H1 (cell line): Measurements from ENCODE around the gene LHPP. TPM values are rescaled to one million over a fixed set of nuclear protein-coding genes. Genes with fewer than 3 reads are reported as not detected.

Source experiments
- BRCA1 ChIP-seq: IDR thresholded peaks from 2 replicates; pipeline ENCODE4 v1.6.1; 2012; ENCODE audit warnings: low read depth, low read length, improper control_type of control experiment
- EP300 ChIP-seq, 2 experiments: IDR thresholded peaks; 1 replicate in 1 of 2; 2 replicates in 1 of 2; pipeline ENCODE4 v1.6.1; 2011 to 2012; ENCODE audit warnings: low read depth in 2 of 2, low read length in 2 of 2, mild to moderate bottlenecking in 2 of 2, borderline replicate concordance in 1 of 2, inconsistent platforms in 1 of 2, moderate library complexity in 1 of 2
- FOSL1 ChIP-seq: IDR thresholded peaks from 2 replicates; pipeline ENCODE4 v1.6.1; 2011; ENCODE audit warnings: mild to moderate bottlenecking, low read depth, low read length, moderate library complexity; ENCODE audit not compliant: insufficient read depth
- GABPA ChIP-seq: IDR thresholded peaks from 2 replicates; pipeline ENCODE4 v1.6.1; 2011; ENCODE audit warnings: mild to moderate bottlenecking, low read length, moderate library complexity, borderline replicate concordance; ENCODE audit not compliant: insufficient read depth
- HDAC6 ChIP-seq: IDR thresholded peaks from one replicate; pipeline ENCODE4 v1.7.1; 2012; ENCODE audit warnings: low read depth, mild to moderate bottlenecking, inconsistent platforms, low read length, moderate library complexity
- PHF8 ChIP-seq: fragments of 200-600 bp; sonication (generic); conservative IDR thresholded peaks from 2 replicates; pipeline ENCODE4 v1.7.1; 2012; ENCODE audit warnings: low read depth, mild to moderate bottlenecking, inconsistent platforms, low read length, moderate library complexity
- YY1 ChIP-seq: IDR thresholded peaks from 2 replicates; pipeline ENCODE4 v1.6.1; 2011; ENCODE audit warnings: low read depth, mild to moderate bottlenecking, low read length
- polyA plus RNA-seq, 7 experiments: library from polyadenylated mRNA; depleted of rRNA in 3 of 7; stranded (reverse) in 5 of 7; unstranded in 2 of 7; fragments of >200 nt in 5 of 7; fragments of 200-250 nt in 2 of 7; gene quantifications; 1 replicate in 5 of 7; 2 replicates in 1 of 7; 4 replicates in 1 of 7; pipeline versions ENCODE4 v1.2.1 to v1.2.3, GENCODE V29; 2011 to 2013; ENCODE audit warnings: missing spikeins in 2 of 7, mixed read lengths in 2 of 7
- total RNA-seq: library from RNA; stranded (reverse); fragmentation: NEBNext Ultra II Directional; extraction: Animal tissue kit (Norgen Biotek cat#: 25700); gene quantifications from 2 replicates; pipeline ENCODE4 v1.2.1, GENCODE V29; 2021
- TF ChIP-seq, protein P1 (sequence below): fragments of 300-600 bp; sonication (generic); IDR thresholded peaks from 2 replicates; pipeline ENCODE4 v1.7.1; 2012; ENCODE audit warnings: low read length, moderate library complexity, mild to moderate bottlenecking, inconsistent platforms; ENCODE audit not compliant: insufficient replicate concordance
- TF ChIP-seq, protein P2 (sequence below), 3 experiments: IDR thresholded peaks; 1 replicate in 2 of 3; 2 replicates in 1 of 3; pipeline versions ENCODE4 v1.5.1 to v1.6.1; 2011; ENCODE audit warnings: low read length in 3 of 3, mild to moderate bottlenecking in 3 of 3, inconsistent platforms in 2 of 3, low read depth in 1 of 3, moderate library complexity in 1 of 3; ENCODE audit not compliant: insufficient read depth in 1 of 3; ENCODE audit errors: control extremely low read depth in 1 of 3

Gene LHPP
- total and polyA plus RNA-seq, 2 of the 8 experiments (the other 6 are each of a cell fraction or from before 2014, with no cell fraction given), result 26.0 to 45.0 TPM

DNA sequence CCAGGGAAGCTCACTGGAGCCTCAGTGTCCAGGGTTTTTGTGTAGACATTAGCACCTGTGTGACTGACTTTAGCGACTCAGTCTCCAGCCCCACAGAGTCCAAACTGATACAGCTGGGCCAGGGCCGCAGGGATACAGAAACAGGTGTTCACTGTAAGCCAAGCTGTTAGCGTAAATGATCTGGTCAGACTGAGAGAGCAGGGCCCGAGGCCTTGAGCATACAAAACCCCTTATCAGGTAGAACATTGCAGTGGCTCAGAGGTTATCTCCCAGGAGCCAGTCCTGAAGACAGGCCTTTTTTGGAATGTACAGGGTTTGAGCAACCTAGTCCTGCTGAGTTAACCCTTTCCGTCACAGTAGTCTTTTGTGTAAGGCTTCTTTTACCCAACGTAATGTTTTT lies 25.0 kb downstream of the LHPP start (continued):
- TF ChIP-seq, protein P1, sequence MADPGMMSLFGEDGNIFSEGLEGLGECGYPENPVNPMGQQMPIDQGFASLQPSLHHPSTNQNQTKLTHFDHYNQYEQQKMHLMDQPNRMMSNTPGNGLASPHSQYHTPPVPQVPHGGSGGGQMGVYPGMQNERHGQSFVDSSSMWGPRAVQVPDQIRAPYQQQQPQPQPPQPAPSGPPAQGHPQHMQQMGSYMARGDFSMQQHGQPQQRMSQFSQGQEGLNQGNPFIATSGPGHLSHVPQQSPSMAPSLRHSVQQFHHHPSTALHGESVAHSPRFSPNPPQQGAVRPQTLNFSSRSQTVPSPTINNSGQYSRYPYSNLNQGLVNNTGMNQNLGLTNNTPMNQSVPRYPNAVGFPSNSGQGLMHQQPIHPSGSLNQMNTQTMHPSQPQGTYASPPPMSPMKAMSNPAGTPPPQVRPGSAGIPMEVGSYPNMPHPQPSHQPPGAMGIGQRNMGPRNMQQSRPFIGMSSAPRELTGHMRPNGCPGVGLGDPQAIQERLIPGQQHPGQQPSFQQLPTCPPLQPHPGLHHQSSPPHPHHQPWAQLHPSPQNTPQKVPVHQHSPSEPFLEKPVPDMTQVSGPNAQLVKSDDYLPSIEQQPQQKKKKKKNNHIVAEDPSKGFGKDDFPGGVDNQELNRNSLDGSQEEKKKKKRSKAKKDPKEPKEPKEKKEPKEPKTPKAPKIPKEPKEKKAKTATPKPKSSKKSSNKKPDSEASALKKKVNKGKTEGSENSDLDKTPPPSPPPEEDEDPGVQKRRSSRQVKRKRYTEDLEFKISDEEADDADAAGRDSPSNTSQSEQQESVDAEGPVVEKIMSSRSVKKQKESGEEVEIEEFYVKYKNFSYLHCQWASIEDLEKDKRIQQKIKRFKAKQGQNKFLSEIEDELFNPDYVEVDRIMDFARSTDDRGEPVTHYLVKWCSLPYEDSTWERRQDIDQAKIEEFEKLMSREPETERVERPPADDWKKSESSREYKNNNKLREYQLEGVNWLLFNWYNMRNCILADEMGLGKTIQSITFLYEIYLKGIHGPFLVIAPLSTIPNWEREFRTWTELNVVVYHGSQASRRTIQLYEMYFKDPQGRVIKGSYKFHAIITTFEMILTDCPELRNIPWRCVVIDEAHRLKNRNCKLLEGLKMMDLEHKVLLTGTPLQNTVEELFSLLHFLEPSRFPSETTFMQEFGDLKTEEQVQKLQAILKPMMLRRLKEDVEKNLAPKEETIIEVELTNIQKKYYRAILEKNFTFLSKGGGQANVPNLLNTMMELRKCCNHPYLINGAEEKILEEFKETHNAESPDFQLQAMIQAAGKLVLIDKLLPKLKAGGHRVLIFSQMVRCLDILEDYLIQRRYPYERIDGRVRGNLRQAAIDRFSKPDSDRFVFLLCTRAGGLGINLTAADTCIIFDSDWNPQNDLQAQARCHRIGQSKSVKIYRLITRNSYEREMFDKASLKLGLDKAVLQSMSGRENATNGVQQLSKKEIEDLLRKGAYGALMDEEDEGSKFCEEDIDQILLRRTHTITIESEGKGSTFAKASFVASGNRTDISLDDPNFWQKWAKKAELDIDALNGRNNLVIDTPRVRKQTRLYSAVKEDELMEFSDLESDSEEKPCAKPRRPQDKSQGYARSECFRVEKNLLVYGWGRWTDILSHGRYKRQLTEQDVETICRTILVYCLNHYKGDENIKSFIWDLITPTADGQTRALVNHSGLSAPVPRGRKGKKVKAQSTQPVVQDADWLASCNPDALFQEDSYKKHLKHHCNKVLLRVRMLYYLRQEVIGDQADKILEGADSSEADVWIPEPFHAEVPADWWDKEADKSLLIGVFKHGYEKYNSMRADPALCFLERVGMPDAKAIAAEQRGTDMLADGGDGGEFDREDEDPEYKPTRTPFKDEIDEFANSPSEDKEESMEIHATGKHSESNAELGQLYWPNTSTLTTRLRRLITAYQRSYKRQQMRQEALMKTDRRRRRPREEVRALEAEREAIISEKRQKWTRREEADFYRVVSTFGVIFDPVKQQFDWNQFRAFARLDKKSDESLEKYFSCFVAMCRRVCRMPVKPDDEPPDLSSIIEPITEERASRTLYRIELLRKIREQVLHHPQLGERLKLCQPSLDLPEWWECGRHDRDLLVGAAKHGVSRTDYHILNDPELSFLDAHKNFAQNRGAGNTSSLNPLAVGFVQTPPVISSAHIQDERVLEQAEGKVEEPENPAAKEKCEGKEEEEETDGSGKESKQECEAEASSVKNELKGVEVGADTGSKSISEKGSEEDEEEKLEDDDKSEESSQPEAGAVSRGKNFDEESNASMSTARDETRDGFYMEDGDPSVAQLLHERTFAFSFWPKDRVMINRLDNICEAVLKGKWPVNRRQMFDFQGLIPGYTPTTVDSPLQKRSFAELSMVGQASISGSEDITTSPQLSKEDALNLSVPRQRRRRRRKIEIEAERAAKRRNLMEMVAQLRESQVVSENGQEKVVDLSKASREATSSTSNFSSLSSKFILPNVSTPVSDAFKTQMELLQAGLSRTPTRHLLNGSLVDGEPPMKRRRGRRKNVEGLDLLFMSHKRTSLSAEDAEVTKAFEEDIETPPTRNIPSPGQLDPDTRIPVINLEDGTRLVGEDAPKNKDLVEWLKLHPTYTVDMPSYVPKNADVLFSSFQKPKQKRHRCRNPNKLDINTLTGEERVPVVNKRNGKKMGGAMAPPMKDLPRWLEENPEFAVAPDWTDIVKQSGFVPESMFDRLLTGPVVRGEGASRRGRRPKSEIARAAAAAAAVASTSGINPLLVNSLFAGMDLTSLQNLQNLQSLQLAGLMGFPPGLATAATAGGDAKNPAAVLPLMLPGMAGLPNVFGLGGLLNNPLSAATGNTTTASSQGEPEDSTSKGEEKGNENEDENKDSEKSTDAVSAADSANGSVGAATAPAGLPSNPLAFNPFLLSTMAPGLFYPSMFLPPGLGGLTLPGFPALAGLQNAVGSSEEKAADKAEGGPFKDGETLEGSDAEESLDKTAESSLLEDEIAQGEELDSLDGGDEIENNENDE, result no peak
- TF ChIP-seq FOSL1 (no peak), HDAC6 (no peak), EP300 (IDR thresholded peaks at IDR 0.05; ENCODE audit: borderline replicate concordance in 1 of 2, low read depth in 2 of 2, low read length in 2 of 2) (no peak), BRCA1 (no peak), GABPA (no peak), PHF8 (no peak), YY1 (no peak)
- TF ChIP-seq, protein P2, sequence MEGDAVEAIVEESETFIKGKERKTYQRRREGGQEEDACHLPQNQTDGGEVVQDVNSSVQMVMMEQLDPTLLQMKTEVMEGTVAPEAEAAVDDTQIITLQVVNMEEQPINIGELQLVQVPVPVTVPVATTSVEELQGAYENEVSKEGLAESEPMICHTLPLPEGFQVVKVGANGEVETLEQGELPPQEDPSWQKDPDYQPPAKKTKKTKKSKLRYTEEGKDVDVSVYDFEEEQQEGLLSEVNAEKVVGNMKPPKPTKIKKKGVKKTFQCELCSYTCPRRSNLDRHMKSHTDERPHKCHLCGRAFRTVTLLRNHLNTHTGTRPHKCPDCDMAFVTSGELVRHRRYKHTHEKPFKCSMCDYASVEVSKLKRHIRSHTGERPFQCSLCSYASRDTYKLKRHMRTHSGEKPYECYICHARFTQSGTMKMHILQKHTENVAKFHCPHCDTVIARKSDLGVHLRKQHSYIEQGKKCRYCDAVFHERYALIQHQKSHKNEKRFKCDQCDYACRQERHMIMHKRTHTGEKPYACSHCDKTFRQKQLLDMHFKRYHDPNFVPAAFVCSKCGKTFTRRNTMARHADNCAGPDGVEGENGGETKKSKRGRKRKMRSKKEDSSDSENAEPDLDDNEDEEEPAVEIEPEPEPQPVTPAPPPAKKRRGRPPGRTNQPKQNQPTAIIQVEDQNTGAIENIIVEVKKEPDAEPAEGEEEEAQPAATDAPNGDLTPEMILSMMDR (IDR thresholded peaks at IDR 0.05; ENCODE audit: control extremely low read depth in 1 of 3, insufficient read depth in 1 of 3, low read depth in 1 of 3, low read length in 3 of 3), result no peak
